ENCODE measurements around the gene NFIX. TPM values are rescaled to one million over a fixed set of nuclear protein-coding genes. Genes with fewer than 3 reads are reported as not detected.

The NFIX gene
- total RNA-seq, 4 donors from 2014 or later = 126 to 223 (median 176) TPM

- Histone ChIP-seq H3K4me3 (peak overlapping the region; percentile 3), H3K4me1 (peaks cover 100% of the 10 kb centered on the region), H3K9me3 (no peaks in the 10 kb centered on the region), H3K27me3 (no peaks in the 10 kb centered on the region), H3K36me3 (no peaks in the 10 kb centered on the region), H3K27ac (peak overlapping the region; percentile 90)
- no peak for DNase-seq (ENCODE audit: low spot score in 2 of 2)
- TF ChIP-seq CTCF (IDR thresholded peaks at IDR 0.05) = no peak
- TF ChIP-seq POLR2AphosphoS5 (IDR thresholded peaks at IDR 0.05) = no peak
- no peak for TF ChIP-seq POLR2A (IDR thresholded peaks at IDR 0.05)
- TF ChIP-seq EP300 (IDR thresholded peaks at IDR 0.05) = no peak
- 35% methylated on average over 12 of the region's 12 CpGs for WGBS
Measured at GRCh38 chr19:13031917-13032623, 36.8 kb downstream of the NFIX start.

GRCh38 chr19:13032837-13033236 lies 37.6 kb downstream of the NFIX start:
- 52% methylated on average over 13 of the region's 13 CpGs for WGBS
- Histone ChIP-seq H3K27me3 (no peaks in the 10 kb centered on the region), H3K36me3 (no peaks in the 10 kb centered on the region), H3K4me1 (peaks cover 100% of the 10 kb centered on the region), H3K4me3 (no peak overlapping the region), H3K27ac (peak overlapping the region; percentile 90), H3K9me3 (no peaks in the 10 kb centered on the region)
- DNase-seq (ENCODE audit: low spot score in 2 of 2) = no peak
- TF ChIP-seq EP300 (IDR thresholded peaks at IDR 0.05) (no peak), POLR2A (IDR thresholded peaks at IDR 0.05) (no peak), POLR2AphosphoS5 (IDR thresholded peaks at IDR 0.05) (no peak), CTCF (IDR thresholded peaks at IDR 0.05) (no peak)

- no peak for TF ChIP-seq POLR2AphosphoS5 (IDR thresholded peaks at IDR 0.05)
- TF ChIP-seq CTCF (IDR thresholded peaks at IDR 0.05) = no peak
- no peak for TF ChIP-seq EP300 (IDR thresholded peaks at IDR 0.05)
- no peak for TF ChIP-seq POLR2A (IDR thresholded peaks at IDR 0.05)
Measured at GRCh38 chr19:13033244-13033643, 38.0 kb downstream of the NFIX start.

GRCh38 chr19:13033819-13034611 lies 38.7 kb downstream of the NFIX start:
- WGBS = 28% methylated on average over 7 of the region's 8 CpGs
- Histone ChIP-seq H3K27ac (peak overlapping the region; percentile 90), H3K36me3 (no peaks in the 10 kb centered on the region), H3K9me3 (no peaks in the 10 kb centered on the region), H3K4me3 (peak overlapping the region; percentile 6), H3K4me1 (peaks cover 100% of the 10 kb centered on the region), H3K27me3 (no peaks in the 10 kb centered on the region)
- DNase-seq (ENCODE audit: low spot score in 2 of 2) = no peak
- TF ChIP-seq EP300 (IDR thresholded peaks at IDR 0.05) (no peak), POLR2A (IDR thresholded peaks at IDR 0.05) (no peak), CTCF (IDR thresholded peaks at IDR 0.05) (peak; percentile 69 to 81), POLR2AphosphoS5 (IDR thresholded peaks at IDR 0.05) (no peak)

More at GRCh38 chr19:13033244-13033643, 38.0 kb downstream of the NFIX start:
- DNase-seq (ENCODE audit: low spot score in 2 of 2) = no peak
- Histone ChIP-seq H3K4me1 (peaks cover 100% of the 10 kb centered on the region), H3K4me3 (no peak overlapping the region), H3K27me3 (no peaks in the 10 kb centered on the region), H3K27ac (peak overlapping the region; percentile 90), H3K36me3 (no peaks in the 10 kb centered on the region), H3K9me3 (no peaks in the 10 kb centered on the region)
- WGBS = 70% methylated on average over 1 of the region's 1 CpG

GRCh38 chr19:13034636-13035035 lies 39.4 kb downstream of the NFIX start:
- Histone ChIP-seq H3K4me3 (peak overlapping the region; percentile 6), H3K27ac (peak overlapping the region; percentile 90), H3K36me3 (no peaks in the 10 kb centered on the region), H3K27me3 (no peaks in the 10 kb centered on the region), H3K9me3 (no peaks in the 10 kb centered on the region), H3K4me1 (peaks cover 100% of the 10 kb centered on the region)
- TF ChIP-seq CTCF (IDR thresholded peaks at IDR 0.05) = no peak
- TF ChIP-seq POLR2AphosphoS5 (IDR thresholded peaks at IDR 0.05) = no peak
- TF ChIP-seq POLR2A (IDR thresholded peaks at IDR 0.05) = no peak
- TF ChIP-seq EP300 (IDR thresholded peaks at IDR 0.05) = no peak
- DNase-seq (ENCODE audit: low spot score in 2 of 2) = no peak
- whole genome bisulfite sequencing = 39% methylated on average over 8 of the region's 8 CpGs
